HG03196 (cell line): Measurements from ENCODE around the gene CMTM1.
"Not testable (repeated sequence)": the region's sequence is repeated elsewhere in the genome, so short reads cannot be mapped to it uniquely, and the experiment has no call there.

Experiments used
- ATAC-seq: cut with Tn5 transposase; IDR thresholded peaks from one replicate; pipeline ENCODE4 v1.9.1; 2021; ENCODE audit not compliant: unreplicated experiment

The CMTM1 gene

DNA sequence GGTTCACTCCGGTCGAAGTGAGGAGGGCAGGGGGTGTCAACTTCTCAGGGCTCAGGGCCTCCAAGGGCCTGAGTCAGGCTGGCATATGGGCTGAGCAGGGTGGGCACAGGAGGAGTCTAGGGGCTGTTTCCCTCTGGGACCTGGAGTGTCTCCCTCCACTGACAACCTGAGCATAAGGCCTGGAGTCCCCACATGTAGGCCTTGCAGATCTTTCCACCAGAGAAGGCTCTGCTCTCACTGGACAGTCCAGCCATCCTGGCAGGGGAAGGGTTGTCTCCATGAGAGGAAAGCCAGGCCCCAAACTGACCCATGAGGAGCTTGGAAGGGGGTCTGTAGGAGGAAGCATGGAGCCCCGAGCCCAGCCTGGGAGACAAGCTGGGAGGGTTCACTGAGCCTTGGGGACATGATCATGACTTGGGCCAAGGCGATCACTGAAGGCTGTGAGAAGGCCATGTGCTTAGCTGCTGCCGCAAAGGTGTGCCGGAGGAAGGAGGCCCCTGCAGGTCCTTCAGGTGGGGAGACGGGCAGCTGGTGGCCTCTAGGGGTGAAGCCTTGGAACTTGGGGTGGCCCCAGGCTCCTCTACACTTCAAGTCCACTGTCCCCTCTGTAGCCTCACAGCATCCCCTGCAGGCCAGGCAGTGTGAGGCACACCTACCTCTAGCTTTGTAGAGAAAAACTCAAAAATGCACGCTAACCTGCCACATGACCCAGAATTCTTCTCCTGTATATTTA, 22.9 kb downstream of the CMTM1 start:
- peak; percentile 68 for ATAC-seq

DNA sequence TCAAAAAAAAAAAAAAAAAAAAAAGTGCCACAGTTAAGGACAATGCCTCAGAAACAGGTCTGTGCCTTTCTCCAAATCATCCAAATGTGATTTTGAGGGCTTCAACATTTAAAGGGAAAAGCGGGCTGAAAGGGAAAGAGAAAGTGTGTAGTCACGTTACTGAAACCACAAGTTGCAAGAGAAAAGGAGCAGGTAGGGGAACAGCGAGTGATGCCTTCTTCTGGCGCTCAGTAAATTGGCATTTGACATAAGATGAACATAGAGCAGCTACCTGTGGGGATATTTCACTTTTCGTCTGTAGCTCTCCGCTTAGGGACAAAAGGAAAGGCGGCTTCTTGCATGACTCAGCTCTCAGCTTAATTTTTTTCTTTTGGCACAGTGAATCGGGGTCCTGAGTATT, 24.1 kb downstream of the CMTM1 start:
- ATAC-seq, result no peak

- no peak for ATAC-seq
Measured at GRCh38 chr16:66591018-66591417, 24.8 kb downstream of the CMTM1 start.

- no peak for ATAC-seq
Measured at GRCh38 chr16:66592241-66592640, 26.0 kb downstream of the CMTM1 start.

- ATAC-seq, result no peak
Measured at GRCh38 chr16:66592814-66593213, 26.6 kb downstream of the CMTM1 start.

GRCh38 chr16:66594739-66595138, 28.5 kb downstream of the CMTM1 start:
- ATAC-seq, result no peak

DNA sequence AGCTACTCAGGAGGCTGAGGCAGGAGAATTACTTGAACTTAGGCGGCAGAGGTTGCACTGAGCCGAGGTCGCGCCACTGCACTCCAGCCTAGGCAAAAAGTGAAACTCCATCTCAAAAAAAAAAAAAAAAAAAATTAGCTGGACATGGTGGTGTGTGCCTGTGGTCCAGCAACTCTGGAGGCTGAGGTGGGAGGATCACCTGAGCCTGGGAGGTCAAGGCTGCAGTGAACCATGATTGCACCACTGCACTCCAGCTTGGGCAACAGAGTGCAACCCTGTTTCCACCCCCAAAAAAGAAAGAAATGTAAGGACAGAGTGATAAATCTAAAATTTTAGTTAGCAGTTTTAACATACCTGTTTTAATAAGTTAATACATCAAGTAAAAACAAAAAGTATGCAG, 30.3 kb downstream of the CMTM1 start:
- ATAC-seq, result not testable (repeated sequence)

- no peak for ATAC-seq
Measured at GRCh38 chr16:66596986-66597848, 31.0 kb downstream of the CMTM1 start.

DNA sequence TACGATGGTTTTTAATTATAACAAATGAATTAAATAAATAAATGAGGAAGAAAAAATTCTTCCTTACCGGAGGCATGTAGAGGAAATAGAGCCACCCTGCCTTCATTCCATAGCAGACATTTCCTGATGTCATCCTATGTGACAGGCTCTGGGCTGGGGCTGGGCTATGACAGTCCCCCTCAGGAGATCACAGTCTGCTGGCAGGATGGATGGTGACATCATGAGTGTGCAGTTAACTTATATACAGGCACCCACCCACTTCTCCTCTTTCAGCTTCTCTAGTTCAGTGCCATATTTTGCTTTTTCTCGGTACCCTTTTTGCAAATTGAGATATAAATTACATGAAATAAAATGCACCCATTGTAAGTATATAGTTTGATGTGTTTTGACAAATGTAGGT, 31.9 kb downstream of the CMTM1 start:
- no peak for ATAC-seq

DNA sequence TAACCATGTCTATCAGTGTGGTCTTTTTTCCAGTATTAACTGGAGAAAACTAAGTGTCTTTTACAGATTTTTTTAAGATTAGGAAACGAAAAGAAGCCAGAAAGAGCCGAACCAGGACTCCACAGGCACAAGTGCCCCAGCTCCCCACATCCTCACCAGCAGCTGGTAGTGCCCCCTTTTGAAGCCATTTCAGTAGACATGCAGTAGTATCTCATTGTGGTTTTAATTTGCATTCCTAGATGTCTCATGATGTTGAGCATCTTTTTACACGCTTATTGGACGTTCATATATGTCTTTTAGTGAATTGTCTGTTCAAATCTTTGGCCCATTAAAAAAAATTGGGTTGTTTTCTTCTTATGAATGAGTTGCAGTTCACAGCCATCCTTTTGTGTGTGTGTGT, 33.5 kb downstream of the CMTM1 start:
- no peak for ATAC-seq

GRCh38 chr16:66600477-66600876, 34.2 kb downstream of the CMTM1 start:
- ATAC-seq, result no peak

GRCh38 chr16:66601471-66601870, 35.2 kb downstream of the CMTM1 start:
- no peak for ATAC-seq

GRCh38 chr16:66603537-66604375, 37.5 kb downstream of the CMTM1 start:
- no peak for ATAC-seq

DNA sequence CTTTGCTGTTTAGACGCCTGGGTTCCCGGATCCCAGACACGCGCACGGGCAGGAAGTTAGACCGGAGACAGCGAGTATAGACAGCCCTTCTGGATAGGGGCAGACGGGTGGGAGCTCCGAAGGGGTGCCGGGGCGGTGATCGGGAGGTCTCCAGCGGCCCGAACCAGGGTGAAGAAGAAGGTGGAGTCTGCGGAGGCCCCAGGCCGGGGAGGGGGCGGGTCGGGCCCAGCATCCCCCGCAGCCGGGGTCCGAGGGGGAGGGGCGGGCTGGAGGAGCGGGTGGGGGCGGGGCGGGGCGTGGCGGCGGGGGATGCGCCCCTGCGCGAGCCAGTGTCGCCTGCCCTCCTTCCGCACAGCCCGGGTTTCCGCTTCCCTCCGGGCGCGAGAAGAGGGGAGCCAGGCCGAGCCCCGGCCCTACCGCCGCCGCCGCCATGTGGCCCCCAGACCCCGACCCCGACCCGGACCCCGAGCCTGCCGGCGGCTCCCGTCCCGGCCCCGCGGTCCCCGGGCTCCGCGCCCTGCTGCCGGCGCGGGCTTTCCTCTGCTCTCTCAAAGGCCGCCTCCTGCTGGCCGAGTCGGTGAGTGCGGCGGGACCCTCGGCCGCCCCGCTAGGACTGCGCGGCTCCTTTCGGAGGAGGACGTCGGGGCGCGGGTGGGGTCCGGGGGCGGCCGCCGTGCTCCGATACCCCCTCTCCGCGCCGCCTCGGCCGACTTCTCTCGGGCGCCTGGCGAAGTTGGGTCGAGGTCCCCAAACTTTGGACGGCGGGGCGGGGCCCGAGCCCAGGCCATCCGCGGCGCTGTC, 38.3 kb downstream of the CMTM1 start, which contains the start of gene CMTM3:
Gene CMTM3, plus strand, starts transcription at position 329 of the 801 bp plus-strand sequence. Its CDS starts 102 bp downstream, at position 431.
- ATAC-seq, result no peak

DNA sequence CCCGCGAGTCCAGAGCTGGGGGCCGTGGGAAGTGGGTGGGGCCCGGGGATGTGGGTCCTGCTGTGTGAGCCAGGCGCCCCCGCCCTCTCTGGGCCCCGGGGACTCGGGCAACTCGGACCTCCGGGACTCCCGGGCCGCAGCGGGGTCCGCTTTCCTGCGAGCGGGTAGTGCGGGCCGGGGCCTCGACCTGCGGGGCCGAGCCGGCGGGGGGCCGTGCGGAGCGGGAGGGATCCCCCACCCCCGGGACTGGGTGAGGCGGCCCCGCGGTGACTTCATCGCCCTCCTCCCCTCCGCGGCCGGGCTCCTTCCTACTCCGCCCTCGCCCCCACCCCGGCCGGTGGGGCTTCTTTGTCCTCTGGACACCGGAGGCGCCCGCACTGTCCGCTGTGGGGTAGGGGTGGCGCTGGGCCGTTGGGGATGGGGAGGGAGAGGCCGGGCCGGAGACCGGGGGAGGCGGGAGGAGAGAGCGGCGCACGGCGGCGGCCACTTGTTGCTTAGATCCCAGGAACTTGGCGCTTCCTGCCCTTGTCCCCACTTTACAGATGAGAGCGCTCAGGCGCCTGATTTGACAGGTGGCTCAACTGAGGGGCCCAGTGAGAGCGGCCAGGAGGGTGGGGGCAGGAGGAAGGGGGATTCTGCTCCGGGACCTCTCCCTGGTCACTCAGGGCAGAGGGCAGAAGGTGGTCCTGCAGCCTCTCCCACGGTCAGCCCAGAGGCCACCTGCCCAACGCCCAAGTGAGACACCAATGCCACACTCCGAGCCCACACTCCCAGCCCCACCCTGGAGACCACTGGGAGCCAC, 39.1 kb downstream of the CMTM1 start:
- ATAC-seq, result no peak

GRCh38 chr16:66605979-66606751, 39.9 kb downstream of the CMTM1 start:
- peak; percentile 70 for ATAC-seq

DNA sequence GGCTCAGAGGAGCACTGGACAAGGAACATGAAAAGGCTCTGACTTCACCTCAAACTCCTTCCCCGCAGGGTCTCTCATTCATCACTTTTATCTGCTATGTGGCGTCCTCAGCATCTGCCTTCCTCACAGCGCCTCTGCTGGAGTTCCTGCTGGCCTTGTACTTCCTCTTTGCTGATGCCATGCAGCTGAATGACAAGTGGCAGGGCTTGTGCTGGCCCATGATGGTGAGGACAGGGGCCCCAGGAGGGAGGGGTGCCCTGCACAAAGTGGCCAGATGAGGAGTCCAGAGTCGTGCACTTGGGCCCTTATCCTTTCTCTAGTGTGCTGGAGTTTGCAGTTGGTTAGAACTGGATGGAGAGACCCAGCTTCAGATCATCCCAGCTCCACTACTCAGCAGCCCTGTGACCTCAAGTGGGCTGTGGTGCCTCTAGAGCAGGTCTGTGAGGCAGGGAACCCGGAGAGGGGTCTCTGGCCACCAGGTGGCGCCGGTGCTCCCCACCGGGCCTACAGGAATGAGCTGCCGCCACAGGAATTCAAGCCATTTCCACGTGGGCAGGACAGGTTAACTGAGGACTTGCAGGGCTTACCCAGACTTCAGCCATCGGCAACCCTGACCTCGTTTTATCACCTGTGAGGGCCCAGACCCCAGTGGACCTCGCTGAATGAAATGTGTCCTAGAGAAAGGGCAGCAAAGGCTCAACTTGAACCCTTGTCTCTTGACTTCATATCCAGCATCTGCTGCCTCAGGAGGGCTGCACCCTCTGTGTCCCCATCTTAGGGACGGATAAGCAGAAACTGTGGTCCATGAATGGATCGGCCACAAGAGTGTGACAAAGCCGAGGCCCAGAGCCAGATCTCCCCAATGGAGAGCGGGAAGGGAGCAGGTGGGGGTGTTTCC, 42.3 kb downstream of the CMTM1 start:
- ATAC-seq, result no peak

- ATAC-seq, result no peak
Measured at GRCh38 chr16:66609139-66609510, 42.9 kb downstream of the CMTM1 start.
